Heart left ventricle (tissue), 13 donors: Measurements from ENCODE around the gene RAMP1.

ENCODE experiments used
- POLR2A ChIP-seq, 2 donors: fragments of 450-650 bp; IDR thresholded peaks; one replicate each; pipeline ENCODE4 v1.6.1; 2017; ENCODE audit warnings: antibody characterized with exemption in 2 of 2, mild to moderate bottlenecking in 2 of 2, moderate library complexity in 2 of 2
- TF ChIP-seq, protein P1 (sequence below), 12 donors: fragments of 200-600 bp; sonication (generic) in 4 of 12; IDR thresholded peaks; one replicate each; pipeline versions ENCODE4 v1.5.0 to v1.8.0; 2018 to 2022; ENCODE audit warnings: antibody characterized with exemption in 12 of 12, mild to moderate bottlenecking in 5 of 12
- donor health status: ischemic (EF 13 %, LVEDD 7.1; RV severe dilation, severe dysfunction).
- donor health status: DM: no; HTN: yes; CAD: no.
- donor health status: DM: no; HTN: no; CAD: no.
- donor health status: ischemic (EF 25% LVEDD 6.9; RV normal size, moderate dysfunction).
- donor health status: ischemic (EF 25% LVEDD 5.7; RV mildly dilated, moderate dysfunction).
- donor health status: ischemic (EF 35%, LVEDD 5.7; RV mildly dilated, moderate dysfunction).
- donor health status: nonischemic (EF 11% LVEDD 7.7; RV severe dilation, severe dysfunction).
- donor health status: DM: yes; HTN: yes; CAD: no.
- donor health status: PGD.
- donor health status: ischemic (EF 29% LVEDD 5.4; RV normal size, mild dysfunction).
- donor health status: nonischemic (EF 23%, LVEDD 6.1; RV moderate dilation, normal function).

DNA sequence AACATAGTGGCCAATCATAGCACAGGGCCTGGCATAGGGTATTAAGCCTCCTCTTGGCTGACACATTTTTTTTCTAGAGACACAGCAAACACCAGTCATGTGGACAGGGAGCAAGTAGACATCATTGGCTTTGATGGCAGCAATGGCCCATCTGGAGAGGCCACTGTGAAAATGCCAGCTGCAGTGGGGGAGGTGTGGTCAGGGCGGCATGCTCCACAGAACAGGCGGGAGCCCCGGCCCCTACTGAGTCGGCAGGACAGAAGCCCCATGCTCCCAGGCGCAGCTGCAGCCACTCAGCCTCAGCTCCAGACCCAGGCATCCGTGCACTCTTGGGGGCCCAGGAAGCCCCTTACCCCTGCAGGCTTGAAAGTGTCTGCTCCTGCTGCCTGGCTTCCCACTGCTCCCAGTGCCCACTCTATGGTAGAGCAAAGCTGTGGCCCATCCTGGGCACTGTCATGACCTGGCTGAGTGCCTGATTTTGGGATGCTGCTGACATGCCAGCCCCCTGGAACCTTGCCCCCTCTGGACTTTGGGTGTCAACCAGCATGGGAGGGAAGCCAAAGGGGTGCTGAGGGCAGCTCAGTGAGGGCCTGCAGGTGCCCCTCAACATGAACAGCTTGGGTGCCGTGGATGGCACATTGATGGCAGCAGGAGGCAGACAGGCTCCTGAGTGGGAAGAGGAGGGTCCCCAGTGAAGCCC is 84.1 kb downstream of the RAMP1 start:
- TF ChIP-seq, protein P1, sequence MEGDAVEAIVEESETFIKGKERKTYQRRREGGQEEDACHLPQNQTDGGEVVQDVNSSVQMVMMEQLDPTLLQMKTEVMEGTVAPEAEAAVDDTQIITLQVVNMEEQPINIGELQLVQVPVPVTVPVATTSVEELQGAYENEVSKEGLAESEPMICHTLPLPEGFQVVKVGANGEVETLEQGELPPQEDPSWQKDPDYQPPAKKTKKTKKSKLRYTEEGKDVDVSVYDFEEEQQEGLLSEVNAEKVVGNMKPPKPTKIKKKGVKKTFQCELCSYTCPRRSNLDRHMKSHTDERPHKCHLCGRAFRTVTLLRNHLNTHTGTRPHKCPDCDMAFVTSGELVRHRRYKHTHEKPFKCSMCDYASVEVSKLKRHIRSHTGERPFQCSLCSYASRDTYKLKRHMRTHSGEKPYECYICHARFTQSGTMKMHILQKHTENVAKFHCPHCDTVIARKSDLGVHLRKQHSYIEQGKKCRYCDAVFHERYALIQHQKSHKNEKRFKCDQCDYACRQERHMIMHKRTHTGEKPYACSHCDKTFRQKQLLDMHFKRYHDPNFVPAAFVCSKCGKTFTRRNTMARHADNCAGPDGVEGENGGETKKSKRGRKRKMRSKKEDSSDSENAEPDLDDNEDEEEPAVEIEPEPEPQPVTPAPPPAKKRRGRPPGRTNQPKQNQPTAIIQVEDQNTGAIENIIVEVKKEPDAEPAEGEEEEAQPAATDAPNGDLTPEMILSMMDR (IDR thresholded peaks at IDR 0.05): no peak
- no peak for TF ChIP-seq POLR2A (IDR thresholded peaks at IDR 0.05)
